Measurements from ENCODE around the gene TMSB4X. TPM values are rescaled to one million over a fixed set of nuclear protein-coding genes. Genes with fewer than 3 reads are reported as not detected.

The TMSB4X gene
- 3,119 TPM for total RNA-seq

DNA sequence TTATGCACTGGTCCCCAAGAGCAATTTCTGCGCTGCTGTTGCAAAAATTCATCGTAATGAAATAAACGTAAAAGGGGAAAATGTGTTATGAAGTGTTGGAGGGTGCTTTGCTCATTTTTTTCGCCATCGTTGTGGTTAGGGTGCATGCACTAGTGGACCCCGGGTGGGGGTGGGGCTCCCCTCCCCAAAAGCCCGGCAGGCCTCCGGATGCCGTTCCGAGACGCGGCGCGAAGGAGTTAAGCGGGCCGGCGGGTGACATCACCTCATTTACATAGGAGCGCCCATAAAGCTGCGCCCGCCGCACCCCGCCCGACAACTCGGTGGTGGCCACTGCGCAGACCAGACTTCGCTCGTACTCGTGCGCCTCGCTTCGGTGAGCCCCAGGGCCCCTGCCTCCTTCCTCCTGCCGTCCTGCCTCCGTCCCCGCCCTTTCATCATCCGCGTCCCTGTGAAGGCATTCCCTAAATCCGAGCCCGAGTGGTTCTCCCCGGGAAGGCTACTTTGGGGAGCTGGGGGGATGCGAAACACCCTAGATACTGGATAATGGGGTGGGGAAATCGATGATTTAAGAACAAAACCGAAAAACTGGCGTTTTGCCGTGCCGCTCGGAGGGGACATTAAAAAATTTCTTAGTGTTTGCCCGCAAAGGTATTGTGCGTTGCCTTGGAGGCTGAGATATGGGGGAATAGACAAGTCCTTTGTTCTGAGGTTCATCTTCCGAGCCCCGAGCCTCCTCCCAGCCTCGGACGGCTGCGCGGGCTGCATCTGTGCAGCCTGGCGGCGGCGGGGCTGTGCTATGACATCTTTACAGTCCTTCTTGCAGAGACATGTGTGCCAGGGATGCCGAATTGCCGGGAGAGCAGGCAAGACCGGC, at the start of gene TMSB4X:
TMSB4X (plus strand) TSS at position 315 of the 874 bp plus-strand sequence.
- H3K4me3 ChIP-seq = peak within 1 kb of the TSS; percentile 49 to 63
- H3K9me3 ChIP-seq = no peaks in the 10 kb centered on the region
- H3K36me3 ChIP-seq = peaks cover 0 to 4% of the 10 kb centered on the region in 2 donors
- H3K4me1 ChIP-seq = no peaks in the 10 kb centered on the region
- H3K27ac ChIP-seq = peak within 1 kb of the TSS; percentile 92
- DNase-seq (ENCODE audit: extremely low spot score in 2 of 2) = no peak
- TF ChIP-seq POLR2AphosphoS5 (IDR thresholded peaks at IDR 0.05; ENCODE audit: insufficient read depth in 1 of 2, low read depth in 1 of 2) (peak in 1 of 2 donors; percentile 99), POLR2A (IDR thresholded peaks at IDR 0.05) (peak; percentile 68 to 97)
- TF ChIP-seq, protein P1, sequence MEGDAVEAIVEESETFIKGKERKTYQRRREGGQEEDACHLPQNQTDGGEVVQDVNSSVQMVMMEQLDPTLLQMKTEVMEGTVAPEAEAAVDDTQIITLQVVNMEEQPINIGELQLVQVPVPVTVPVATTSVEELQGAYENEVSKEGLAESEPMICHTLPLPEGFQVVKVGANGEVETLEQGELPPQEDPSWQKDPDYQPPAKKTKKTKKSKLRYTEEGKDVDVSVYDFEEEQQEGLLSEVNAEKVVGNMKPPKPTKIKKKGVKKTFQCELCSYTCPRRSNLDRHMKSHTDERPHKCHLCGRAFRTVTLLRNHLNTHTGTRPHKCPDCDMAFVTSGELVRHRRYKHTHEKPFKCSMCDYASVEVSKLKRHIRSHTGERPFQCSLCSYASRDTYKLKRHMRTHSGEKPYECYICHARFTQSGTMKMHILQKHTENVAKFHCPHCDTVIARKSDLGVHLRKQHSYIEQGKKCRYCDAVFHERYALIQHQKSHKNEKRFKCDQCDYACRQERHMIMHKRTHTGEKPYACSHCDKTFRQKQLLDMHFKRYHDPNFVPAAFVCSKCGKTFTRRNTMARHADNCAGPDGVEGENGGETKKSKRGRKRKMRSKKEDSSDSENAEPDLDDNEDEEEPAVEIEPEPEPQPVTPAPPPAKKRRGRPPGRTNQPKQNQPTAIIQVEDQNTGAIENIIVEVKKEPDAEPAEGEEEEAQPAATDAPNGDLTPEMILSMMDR (IDR thresholded peaks at IDR 0.05) = no peak
- intact Hi-C loops (cut with DNase I) = loop anchor here (1.0 to 10.0 kb wide), 2 partner anchors 120 to 512 kb away; no protein-coding TSS in a partner anchor
- no peaks in the 10 kb centered on the region for H3K27me3 ChIP-seq

DNA sequence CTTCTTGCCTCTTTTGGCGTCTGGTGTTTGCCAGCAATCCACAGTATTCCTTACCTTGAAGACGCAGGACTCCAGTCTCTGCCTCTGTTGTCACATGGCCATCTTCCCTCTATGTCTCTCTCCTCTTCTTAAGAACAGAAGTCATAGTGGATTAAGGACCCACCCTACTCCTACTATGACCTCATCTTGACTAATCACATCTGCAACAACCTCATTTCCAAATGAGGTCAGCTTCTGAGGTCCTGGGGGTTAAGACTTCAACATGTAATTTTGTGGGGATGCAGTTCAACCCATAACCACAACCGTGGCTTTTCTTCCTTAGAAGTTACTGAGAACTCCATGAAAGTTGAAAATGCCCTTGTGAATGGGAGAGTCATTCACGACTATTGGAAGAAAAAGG, 45.2 kb upstream of the TMSB4X start:
- intact Hi-C loops (cut with DNase I) = no loop called here
- Histone ChIP-seq H3K27me3 (no peaks in the 10 kb centered on the region), H3K9me3 (no peaks in the 10 kb centered on the region), H3K4me1 (no peaks in the 10 kb centered on the region), H3K27ac (no peak overlapping the region), H3K36me3 (no peaks in the 10 kb centered on the region), H3K4me3 (no peak overlapping the region)
- DNase-seq (ENCODE audit: extremely low spot score in 2 of 2) = no peak
- TF ChIP-seq POLR2A (IDR thresholded peaks at IDR 0.05) (no peak), POLR2AphosphoS5 (IDR thresholded peaks at IDR 0.05; ENCODE audit: insufficient read depth in 1 of 2, low read depth in 1 of 2) (no peak)
- TF ChIP-seq, protein P1 (IDR thresholded peaks at IDR 0.05) = no peak

DNA sequence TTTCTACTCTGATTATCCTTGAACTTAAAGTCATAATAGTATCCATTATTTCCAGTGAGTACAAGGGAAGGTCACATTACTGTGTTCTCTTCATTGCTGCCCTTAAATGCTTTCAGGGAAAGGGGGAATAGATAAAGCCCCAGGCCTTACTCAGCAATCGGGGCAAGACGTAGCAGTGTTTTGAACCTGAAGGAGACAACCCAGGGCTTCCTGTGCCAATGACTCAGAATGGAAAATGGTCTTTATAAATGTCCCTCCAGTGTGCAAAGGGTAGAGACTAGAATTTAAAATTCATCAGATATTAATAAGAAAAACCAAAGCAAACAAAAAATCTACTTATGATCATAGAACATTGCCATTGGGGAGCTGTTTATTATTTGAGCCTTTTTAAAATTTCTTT, 44.8 kb upstream of the TMSB4X start:
- no peaks in the 10 kb centered on the region for H3K36me3 ChIP-seq
- H3K4me3 ChIP-seq = no peak overlapping the region
- H3K27ac ChIP-seq = no peak overlapping the region
- TF ChIP-seq, protein P1 (IDR thresholded peaks at IDR 0.05) = no peak
- TF ChIP-seq POLR2AphosphoS5 (IDR thresholded peaks at IDR 0.05; ENCODE audit: insufficient read depth in 1 of 2, low read depth in 1 of 2) (no peak), POLR2A (IDR thresholded peaks at IDR 0.05) (no peak)
- no peaks in the 10 kb centered on the region for H3K27me3 ChIP-seq
- intact Hi-C loops (cut with DNase I) = no loop called here
- H3K9me3 ChIP-seq = no peaks in the 10 kb centered on the region
- no peaks in the 10 kb centered on the region for H3K4me1 ChIP-seq
- DNase-seq (ENCODE audit: extremely low spot score in 2 of 2) = no peak

DNA sequence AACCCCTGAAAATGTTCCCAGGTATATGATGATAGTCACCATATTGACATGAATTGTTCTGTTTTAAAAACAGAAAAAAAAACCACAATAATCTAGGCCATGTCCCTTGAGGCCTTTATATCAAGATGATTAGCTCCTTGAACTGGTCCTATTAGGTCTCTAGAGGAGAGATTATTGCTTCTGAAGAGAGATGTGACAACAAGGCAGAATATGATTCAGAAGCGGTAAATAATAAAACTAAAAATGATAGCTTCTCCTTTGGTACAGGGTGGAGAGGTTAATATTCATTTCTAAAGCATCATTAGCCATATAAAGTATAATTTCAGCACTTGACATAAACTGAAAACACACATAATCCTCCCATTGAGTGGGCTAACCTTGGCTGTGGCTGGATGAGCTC, 42.7 kb upstream of the TMSB4X start:
- H3K9me3 ChIP-seq = no peaks in the 10 kb centered on the region
- H3K4me3 ChIP-seq = no peak overlapping the region
- no peak overlapping the region for H3K27ac ChIP-seq
- no peaks in the 10 kb centered on the region for H3K36me3 ChIP-seq
- intact Hi-C loops (cut with DNase I) = no loop called here
- DNase-seq (ENCODE audit: extremely low spot score in 2 of 2) = no peak
- no peaks in the 10 kb centered on the region for H3K4me1 ChIP-seq
- TF ChIP-seq, protein P1 (IDR thresholded peaks at IDR 0.05) = no peak
- TF ChIP-seq POLR2AphosphoS5 (IDR thresholded peaks at IDR 0.05; ENCODE audit: insufficient read depth in 1 of 2, low read depth in 1 of 2) (no peak), POLR2A (IDR thresholded peaks at IDR 0.05) (no peak)
- H3K27me3 ChIP-seq = no peaks in the 10 kb centered on the region

DNA sequence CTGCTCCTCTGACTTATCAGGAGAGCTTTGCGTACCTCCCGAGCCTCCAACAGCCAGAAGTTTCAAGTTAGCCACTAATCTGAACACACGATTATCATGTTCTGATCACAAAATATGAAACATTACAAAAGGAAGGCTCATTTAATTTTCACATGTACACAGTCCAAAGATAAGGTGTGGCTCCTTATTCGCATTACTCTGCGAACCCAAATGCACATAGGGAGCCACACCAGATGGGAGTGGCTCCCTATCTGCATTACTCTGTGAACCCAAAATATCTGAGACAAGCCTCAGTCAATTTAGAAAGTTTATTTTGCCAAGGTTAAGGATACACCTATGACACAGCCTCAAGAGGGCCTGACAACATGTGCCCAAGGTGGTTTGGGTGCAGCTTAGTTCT, 40.1 kb upstream of the TMSB4X start:
- DNase-seq (ENCODE audit: extremely low spot score in 2 of 2) = no peak
- H3K9me3 ChIP-seq = no peaks in the 10 kb centered on the region
- intact Hi-C loops (cut with DNase I) = no loop called here
- no peak overlapping the region for H3K4me3 ChIP-seq
- H3K27ac ChIP-seq = no peak overlapping the region
- no peak for TF ChIP-seq POLR2AphosphoS5 (IDR thresholded peaks at IDR 0.05; ENCODE audit: insufficient read depth in 1 of 2, low read depth in 1 of 2)
- TF ChIP-seq, protein P1 (IDR thresholded peaks at IDR 0.05) = no peak
- no peaks in the 10 kb centered on the region for H3K4me1 ChIP-seq
- no peaks in the 10 kb centered on the region for H3K36me3 ChIP-seq
- H3K27me3 ChIP-seq = no peaks in the 10 kb centered on the region
